GM12878 (cell line): Measurements from ENCODE around the gene OR8A1. TPM values are rescaled to one million over a fixed set of nuclear protein-coding genes. Genes with fewer than 3 reads are reported as not detected.

Experiments used
- ATAC-seq: fragments of 200-7000 bp; cut with Tn5 transposase; 3 replicates; pipeline ENCODE4 v1.9.1; 2020; ENCODE audit warnings: mild to moderate bottlenecking, moderate library complexity
- BruUV-seq: library from RNA; stranded (reverse); fragments of 400-500 nt; replicated peaks from 2 replicates; lab custom pipeline; 2021; lab: Mats Ljungman, UMichigan
- CTCF ChIA-PET: fragments of 300-600 bp; sonication (Branson Sonifier 250); formaldehyde crosslinking; extraction: SDS; loops from one replicate; lab custom pipeline; 2021; ENCODE audit warnings: inconsistent platforms; lab: Yijun Ruan, JAX
- POLR2A ChIA-PET: fragments of 350-600 bp; formaldehyde crosslinking; extraction: SDS; loops from one replicate; lab custom pipeline; 2021; ENCODE audit warnings: inconsistent platforms; lab: Charles Lee
- RAD21 ChIA-PET: fragments of 300-600 bp; sonication (Branson Sonifier 250); formaldehyde crosslinking; loops from one replicate; lab custom pipeline; 2023; ENCODE audit warnings: antibody characterized with exemption; ENCODE audit not compliant: unreplicated experiment; lab: Charles Lee
- SMC1A ChIA-PET: fragments of 300-600 bp; sonication (Branson Sonifier 250); formaldehyde crosslinking; loops from one replicate; lab custom pipeline; 2023; ENCODE audit not compliant: unreplicated experiment, uncharacterized antibody; lab: Charles Lee
- DNase-seq: peaks from one replicate; pipeline ENCODE4 v3.0.0-alpha.2; 2011; ENCODE audit warnings: low read depth, low spot score
- FAIRE-seq: peaks from 3 replicates; lab custom pipeline; 2011; peaks lifted over from hg19 to GRCh38; lab: Jason Lieb, UNC
- H2AFZ ChIP-seq: 2 replicates; pipeline ENCODE4 v1.6.0; 2011; ENCODE audit warnings: low read depth, low read length, control low read depth; ENCODE audit not compliant: control insufficient read depth
- H3K27ac ChIP-seq: 2 replicates; pipeline ENCODE4 v1.5.1; 2011; ENCODE audit warnings: control low read depth; ENCODE audit not compliant: control insufficient read depth, insufficient read depth
- H3K27me3 ChIP-seq, 2 experiments: replicated peaks in 1 of 2; 2 replicates each; pipeline versions ENCODE4 v1.6.0 to v1.6.1; 2011; ENCODE audit warnings: low read length in 1 of 2; ENCODE audit not compliant: control insufficient read depth in 2 of 2, insufficient read depth in 2 of 2
- H3K36me3 ChIP-seq, 2 experiments: 2 replicates each; pipeline ENCODE4 v1.5.1; 2011; ENCODE audit warnings: low read length in 1 of 2; ENCODE audit not compliant: control insufficient read depth in 2 of 2, insufficient read depth in 2 of 2
- H3K4me1 ChIP-seq: 2 replicates; pipeline ENCODE4 v1.6.1; 2011; ENCODE audit warnings: mild to moderate bottlenecking, low read length, moderate library complexity, mixed read lengths; ENCODE audit not compliant: control insufficient read depth, insufficient read depth
- H3K4me2 ChIP-seq: 2 replicates; pipeline ENCODE4 v1.6.0; 2011; ENCODE audit warnings: control low read depth; ENCODE audit not compliant: control insufficient read depth, insufficient read depth
- H3K4me3 ChIP-seq: fragments of 200-600 bp; sonication (generic); 2 replicates; pipeline ENCODE4 v1.5.1; 2016
- H3K79me2 ChIP-seq: 2 replicates; pipeline ENCODE4 v1.6.0; 2011; ENCODE audit warnings: low read length; ENCODE audit not compliant: control insufficient read depth, insufficient read depth
- H3K9ac ChIP-seq: 2 replicates; pipeline ENCODE4 v1.8.0; 2011; ENCODE audit warnings: low read length, control low read depth, mixed read lengths; ENCODE audit not compliant: control insufficient read depth, insufficient read depth
- H3K9me3 ChIP-seq: replicated peaks from 3 replicates; pipeline ENCODE4 v1.5.1; 2011; ENCODE audit warnings: mild to moderate bottlenecking, low read length; ENCODE audit not compliant: control insufficient read depth, insufficient read depth
- H4K20me1 ChIP-seq: 2 replicates; pipeline ENCODE4 v1.6.0; 2011; ENCODE audit not compliant: control insufficient read depth, insufficient read depth
- ASH2L ChIP-seq: fragments of 300-600, 200-600 bp; sonication (generic); IDR thresholded peaks from 2 replicates; pipeline ENCODE4 v1.6.1; 2017; ENCODE audit warnings: low read depth, mild to moderate bottlenecking, borderline replicate concordance
- CEBPB ChIP-seq, 2 experiments: fragments of 150-350 bp in 1 of 2; IDR thresholded peaks; 2 replicates each; pipeline ENCODE4 v1.6.1; 2012 to 2014; ENCODE audit warnings: low read depth in 2 of 2, low read length in 2 of 2, borderline replicate concordance in 1 of 2, inconsistent platforms in 1 of 2
- CHD1 ChIP-seq: IDR thresholded peaks from 2 replicates; pipeline ENCODE4 v1.6.1; 2012; ENCODE audit warnings: low read depth, low read length, improper control_type of control experiment
- CREB1 ChIP-seq: IDR thresholded peaks from 2 replicates; pipeline ENCODE4 v1.6.1; 2012; ENCODE audit warnings: low read depth, mild to moderate bottlenecking, inconsistent platforms
- CREM ChIP-seq: IDR thresholded peaks from 2 replicates; pipeline ENCODE4 v1.6.1; 2014; ENCODE audit warnings: antibody characterized with exemption, low read depth
- FOXK2 ChIP-seq: fragments of 450-650 bp; IDR thresholded peaks from 2 replicates; pipeline ENCODE4 v1.6.1; 2017; ENCODE audit warnings: mild to moderate bottlenecking, moderate library complexity
- MYC ChIP-seq: IDR thresholded peaks from 2 replicates; pipeline ENCODE4 v1.6.1; 2011; ENCODE audit warnings: mild to moderate bottlenecking, low read length, moderate library complexity, inconsistent platforms; ENCODE audit not compliant: insufficient read depth, insufficient replicate concordance, insufficient read length, severe bottlenecking
- NR2F1 ChIP-seq: fragments of 450-650 bp; conservative IDR thresholded peaks from 2 replicates; pipeline ENCODE4 v1.6.1; 2017; ENCODE audit warnings: mild to moderate bottlenecking
- PBX3 ChIP-seq: IDR thresholded peaks from 2 replicates; pipeline ENCODE4 v1.6.1; 2011; ENCODE audit warnings: mild to moderate bottlenecking, low read depth, low read length, moderate library complexity; ENCODE audit not compliant: insufficient replicate concordance
- POLR2A ChIP-seq: IDR thresholded peaks from 2 replicates; pipeline ENCODE4 v1.6.1; 2011; ENCODE audit warnings: low read depth, mild to moderate bottlenecking, low read length
- TAF1 ChIP-seq: IDR thresholded peaks from 2 replicates; pipeline ENCODE4 v1.6.1; 2011; ENCODE audit warnings: mild to moderate bottlenecking, low read depth, low read length, borderline replicate concordance
- TBL1XR1 ChIP-seq: IDR thresholded peaks from 2 replicates; pipeline ENCODE4 v1.6.1; 2012; ENCODE audit warnings: low read depth, low read length, improper control_type of control experiment
- WGBS: methylation state at CpG from one replicate; pipeline ENCODE4 v1.1.6; 2016; ENCODE audit warnings: low lambda C conversion rate; ENCODE audit not compliant: insufficient replicate concordance, insufficient coverage; ENCODE audit errors: missing lambda C conversion rate; 5-methylcytosine and 5-hydroxymethylcytosine counted together
- in situ Hi-C: fragments of 300-500 bp; cut with MboI; formaldehyde crosslinking; loops from 9 replicates; pipeline ENCODE4 v1.14.3; 2018; ENCODE audit warnings: mixed read lengths
- intact Hi-C: fragments of 100-400 bp; cut with micrococcal nuclease; formaldehyde crosslinking; loops from one replicate; pipeline ENCODE4 v1.14.2; 2022; ENCODE audit not compliant: unreplicated experiment
- polyA plus RNA-seq, 11 experiments: library from polyadenylated mRNA; depleted of rRNA in 4 of 11; unstranded in 6 of 11; stranded (reverse) in 5 of 11; fragments of >200 nt; fragmentation: Nextera tagmentation in 4 of 11; fragmentation: Illumina TruSeq in 1 of 11; extraction: Ambion mirVana in 4 of 11; extraction: Trizol in 1 of 11; gene quantifications; 1 replicate in 1 of 11; 2 replicates in 10 of 11; pipeline versions ENCODE4 v1.2.1 to v1.2.3, GENCODE V29; 2011 to 2016; ENCODE audit warnings: inconsistent platforms in 2 of 11, missing spikeins in 2 of 11, low read depth in 1 of 11
- total RNA-seq, 4 experiments: library from RNA; depleted of rRNA in 3 of 4; stranded (reverse); fragments of >200 nt in 3 of 4; fragmentation: Illumina TruSeq in 1 of 4; extraction: Trizol in 1 of 4; gene quantifications; 2 replicates each; pipeline versions ENCODE4 v1.2.1 to v1.2.3, GENCODE V29; 2013 to 2021
- TF ChIP-seq, protein P1 (sequence below): IDR thresholded peaks from 2 replicates; pipeline ENCODE4 v1.6.1; 2012; ENCODE audit warnings: low read depth, low read length, improper control_type of control experiment

The OR8A1 gene
- total and polyA plus RNA-seq, 10 of the 15 experiments (the other 5 are each of a cell fraction or from before 2014, with no cell fraction given): not detected

DNA sequence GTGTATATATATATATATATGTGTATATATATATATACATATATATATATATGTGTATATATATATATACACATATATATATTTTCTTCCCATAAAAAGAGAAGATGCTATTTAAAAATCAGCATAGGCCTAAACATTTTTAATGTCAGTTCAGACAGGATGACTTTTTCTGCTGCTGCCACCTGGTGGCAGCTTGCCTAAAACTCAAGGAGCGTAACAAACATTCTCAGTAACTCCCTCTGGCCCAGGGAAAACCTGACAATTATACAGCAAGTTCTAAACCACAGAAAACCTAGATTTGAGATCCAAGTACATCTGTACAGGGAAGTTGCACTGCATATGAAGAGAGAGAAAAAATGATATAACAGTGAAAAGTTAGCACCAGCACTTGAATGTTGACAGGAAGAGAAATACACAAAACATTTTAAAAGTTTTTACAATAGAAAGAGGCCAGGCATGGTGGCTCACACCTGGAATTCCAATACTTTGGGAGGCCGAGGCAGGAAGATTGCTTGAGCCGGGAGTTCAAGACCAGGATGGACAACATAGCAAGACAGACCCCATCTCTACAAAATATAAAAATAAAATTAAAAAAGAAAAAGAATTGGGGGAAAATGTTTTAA, 16.6 kb downstream of the OR8A1 start (continued):
- no peak for TF ChIP-seq PBX3

DNA sequence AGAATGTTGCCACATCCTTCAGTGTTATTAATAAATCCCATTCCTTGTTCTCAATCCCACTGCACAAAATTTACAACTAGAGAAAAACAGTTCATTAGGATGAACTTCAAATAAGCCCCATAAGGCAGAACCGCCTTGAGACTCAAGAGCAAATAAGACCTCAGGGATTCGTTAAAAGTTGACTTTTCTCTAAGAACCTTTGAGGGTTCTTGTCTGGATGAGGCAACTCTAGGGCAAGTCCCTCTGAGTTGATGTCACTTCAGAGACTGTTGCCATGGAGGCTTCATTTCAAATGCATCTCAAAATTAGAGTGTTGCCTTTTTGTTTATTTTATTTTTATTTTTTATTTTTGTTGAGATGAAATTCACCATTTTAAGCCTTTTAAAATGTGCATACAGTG, 21.6 kb downstream of the OR8A1 start:
- CTCF ChIA-PET: no interaction called here
- SMC1A ChIA-PET: no interaction called here
- intact Hi-C loops: no loop called here

More for the DNA sequence above, 21.6 kb downstream of the OR8A1 start:
- Histone ChIP-seq H3K36me3 (no peaks in the 10 kb centered on the region), H4K20me1 (no peaks in the 10 kb centered on the region), H3K79me2 (no peaks in the 10 kb centered on the region), H3K27me3 (no peaks in the 10 kb centered on the region), H3K4me2 (no peak overlapping the region), H3K4me1 (no peaks in the 10 kb centered on the region), H3K4me3 (no peak overlapping the region), H2AFZ (no peak overlapping the region), H3K27ac (no peak overlapping the region), H3K9me3 (no peaks in the 10 kb centered on the region), H3K9ac (no peak overlapping the region)
- WGBS: 54% methylated on average over 2 of the region's 2 CpGs
- ATAC-seq: no peak
- TF ChIP-seq ASH2L: no peak
- TF ChIP-seq POLR2A: no peak
- TF ChIP-seq CREB1: no peak
- TF ChIP-seq, protein P1, sequence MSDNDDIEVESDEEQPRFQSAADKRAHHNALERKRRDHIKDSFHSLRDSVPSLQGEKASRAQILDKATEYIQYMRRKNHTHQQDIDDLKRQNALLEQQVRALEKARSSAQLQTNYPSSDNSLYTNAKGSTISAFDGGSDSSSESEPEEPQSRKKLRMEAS: no peak
- TF ChIP-seq FOXK2: no peak
- TF ChIP-seq CREM: no peak
- TF ChIP-seq CEBPB (IDR thresholded peaks at IDR 0.05; ENCODE audit: borderline replicate concordance in 1 of 2, low read depth in 2 of 2, low read length in 2 of 2): no peak
- TF ChIP-seq TBL1XR1: no peak
- no peak for TF ChIP-seq TAF1
- TF ChIP-seq CHD1: no peak
- no peak for TF ChIP-seq MYC
- TF ChIP-seq NR2F1: no peak
- in situ Hi-C loops: no loop called here
- DNase-seq: no peak
- BruUV-seq: no TSS peak
- ChIA-PET POLR2A (no interaction called here), RAD21 (no interaction called here)
- FAIRE-seq: no peak
